ENCODE measurements around the gene OPRL1. TPM values are rescaled to one million over a fixed set of nuclear protein-coding genes. Genes with fewer than 3 reads are reported as not detected.

The OPRL1 gene
- polyA plus RNA-seq, 1 of the 3 experiments (the other 2 are of a cell fraction): 1.8 TPM

GRCh38 chr20:64073476-64074183, 6.3 kb upstream of the OPRL1 start:
- Histone ChIP-seq H3K9me2 (no peaks in the 10 kb centered on the region), H3K4me1 (ENCODE audit: control insufficient read depth in 1 of 2, insufficient read depth in 2 of 2, low read depth in 1 of 2, low read length in 1 of 2) (peaks cover 6 to 7% of the 10 kb centered on the region in 2 experiments; a peak in 2 of 4 replicates), H3K27me3 (ENCODE audit: insufficient read depth) (no peaks in the 10 kb centered on the region), H3F3A (replicated peaks; ENCODE audit: insufficient read depth) (no peaks in the 10 kb centered on the region), H2AFZ (ENCODE audit: low read depth) (no peak overlapping the region), H3K27ac (ENCODE audit: low read depth in 2 of 2, low read length in 1 of 2) (no peak overlapping the region), H3K4me3 (ENCODE audit: low read depth in 2 of 2, low read length in 1 of 2) (no peak overlapping the region), H3K36me3 (replicated peaks in 1 of 2; ENCODE audit: control insufficient read depth in 1 of 2, insufficient read depth in 2 of 2, low read length in 1 of 2) (peaks cover 0 to 17% of the 10 kb centered on the region in 2 experiments), H3K9ac (no peak overlapping the region), H3K79me2 (ENCODE audit: insufficient read depth) (no peaks in the 10 kb centered on the region), H3K9me3 (no peaks in the 10 kb centered on the region), H4K20me1 (ENCODE audit: insufficient read depth) (no peaks in the 10 kb centered on the region), H3K4me2 (no peak overlapping the region)
- TF ChIP-seq MXI1 (IDR thresholded peaks at IDR 0.05; ENCODE audit: low read depth, low read length): no peak
- TF ChIP-seq GATA2 (CRISPR knock-in tag; IDR thresholded peaks at IDR 0.05): no peak
- no peak for TF ChIP-seq TCF12 (IDR thresholded peaks at IDR 0.05)
- no peak for TF ChIP-seq POLR2AphosphoS5 (IDR thresholded peaks at IDR 0.05; ENCODE audit: low read depth, low read length)
- no peak for TF ChIP-seq ZBTB33 (IDR thresholded peaks at IDR 0.05; ENCODE audit: borderline replicate concordance, low read depth)
- TF ChIP-seq TAF1 (IDR thresholded peaks at IDR 0.05; ENCODE audit: borderline replicate concordance, low read depth, low read length): no peak
- no peak for TF ChIP-seq SIN3A (IDR thresholded peaks at IDR 0.05; ENCODE audit: borderline replicate concordance, low read depth, low read length)
- TF ChIP-seq USF2 (IDR thresholded peaks at IDR 0.05; ENCODE audit: borderline replicate concordance, low read depth, low read length): no peak
- no peak for TF ChIP-seq JUND (IDR thresholded peaks at IDR 0.05)
- TF ChIP-seq FOXM1 (IDR thresholded peaks at IDR 0.05; ENCODE audit: low read depth): no peak
- TF ChIP-seq RCOR1 (IDR thresholded peaks at IDR 0.05; ENCODE audit: low read length): no peak
- no peak for DNase-seq
- POLR2A ChIA-PET: no interaction called here
- CTCF ChIA-PET: interaction anchor here (0.7 to 2.9 kb wide), 4 partner anchors 10 to 35 kb away, joined by 3 to 10 read pairs (median 4); no protein-coding TSS in a partner anchor
- 88% methylated on average over 5 of the region's 37 CpGs for WGBS (ENCODE audit: low lambda C conversion rate)

- Histone ChIP-seq H3K27me3 (ENCODE audit: insufficient read depth) (no peaks in the 10 kb centered on the region), H3F3A (replicated peaks; ENCODE audit: insufficient read depth) (peaks cover 3% of the 10 kb centered on the region), H3K27ac (ENCODE audit: low read depth in 2 of 2, low read length in 1 of 2) (no peak overlapping the region), H3K9me2 (no peaks in the 10 kb centered on the region), H3K9me3 (no peaks in the 10 kb centered on the region), H3K9ac (no peak overlapping the region), H3K4me3 (ENCODE audit: low read depth in 2 of 2, low read length in 1 of 2) (no peak overlapping the region), H4K20me1 (ENCODE audit: insufficient read depth) (no peaks in the 10 kb centered on the region), H3K79me2 (ENCODE audit: insufficient read depth) (no peaks in the 10 kb centered on the region), H2AFZ (ENCODE audit: low read depth) (no peak overlapping the region), H3K36me3 (replicated peaks in 1 of 2; ENCODE audit: control insufficient read depth in 1 of 2, insufficient read depth in 2 of 2, low read length in 1 of 2) (peaks cover 0 to 17% of the 10 kb centered on the region in 2 experiments), H3K4me2 (no peak overlapping the region), H3K4me1 (ENCODE audit: control insufficient read depth in 1 of 2, insufficient read depth in 2 of 2, low read depth in 1 of 2, low read length in 1 of 2) (peaks cover 12 to 13% of the 10 kb centered on the region in 2 experiments; a peak in 3 of 4 replicates)
- POLR2A ChIA-PET: interaction anchor here (0.8 kb wide), 1 partner anchor 12 kb away, joined by 3 read pairs; the partner anchor contains the start of gene TCEA2
- no peak for DNase-seq
- 99% methylated on average over 18 of the region's 28 CpGs for WGBS (ENCODE audit: low lambda C conversion rate)
- CTCF ChIA-PET: interaction anchor here (0.6 to 1.0 kb wide), 5 partner anchors 9 to 46 kb away, joined by 3 to 6 read pairs (median 3); no protein-coding TSS in a partner anchor
- no peak for TF ChIP-seq MAX (IDR thresholded peaks at IDR 0.05; ENCODE audit: low read depth)
- TF ChIP-seq REST (IDR thresholded peaks at IDR 0.05; ENCODE audit: low read depth, low read length): no peak
- TF ChIP-seq IRF3 (IDR thresholded peaks at IDR 0.05; ENCODE audit: low read depth, low read length): no peak
- no peak for TF ChIP-seq USF2 (IDR thresholded peaks at IDR 0.05; ENCODE audit: borderline replicate concordance, low read depth, low read length)
Observed at GRCh38 chr20:64074184-64074789, 5.6 kb upstream of the OPRL1 start.
